ENCODE results near the gene SAV1.

GRCh38 chr14:50668826-50669143, 679 bp upstream of the SAV1 start:
- TF ChIP-seq CTCF (IDR thresholded peaks at IDR 0.05; ENCODE audit: borderline replicate concordance, extremely low read depth, low read length, poor library complexity, severe bottlenecking) (no peak), EZH2 (IDR thresholded peaks at IDR 0.05; ENCODE audit: borderline replicate concordance, low read depth, low read length, severe bottlenecking) (no peak)

Data from DND-41 (cell line).